SK-N-SH (cell line): Measurements from ENCODE around the gene RBBP4. TPM values are rescaled to one million over a fixed set of nuclear protein-coding genes. Genes with fewer than 3 reads are reported as not detected.
"Not testable (repeated sequence)": the region's sequence is repeated elsewhere in the genome, so short reads cannot be mapped to it uniquely, and the experiment has no call there.

ENCODE experiments used
- CTCF ChIA-PET: fragments of 300-600, 350-600 bp; formaldehyde crosslinking; extraction: SDS; loops from one replicate; lab custom pipeline; 2021; lab: Yijun Ruan, JAX
- POLR2A ChIA-PET: fragments of 350-600 bp; sonication (Branson Sonifier 250); formaldehyde crosslinking; extraction: SDS; loops from one replicate; lab custom pipeline; 2020; ENCODE audit warnings: antibody characterized with exemption, inconsistent platforms; lab: Yijun Ruan, JAX
- DNase-seq: peaks from one replicate; pipeline ENCODE4 v3.0.0; 2012
- H2AFZ ChIP-seq: fragments of 200-600 bp; sonication (generic); 2 replicates; pipeline ENCODE4 v1.8.1; 2016; ENCODE audit warnings: antibody characterized with exemption, mild to moderate bottlenecking, low read depth
- H3F3A ChIP-seq: fragments of 200-600 bp; sonication (generic); replicated peaks from 2 replicates; pipeline ENCODE3; 2016; ENCODE audit warnings: antibody characterized with exemption, mild to moderate bottlenecking; ENCODE audit not compliant: insufficient read depth
- H3K27ac ChIP-seq, 2 experiments: fragments of 200-500 bp in 1 of 2; fragments of 200-600 bp in 1 of 2; sonication (Bioruptor generic) in 1 of 2; sonication (generic), shearing (Covaris generic) in 1 of 2; 2 replicates each; pipeline versions ENCODE4 v1.5.1 to v1.6.1; 2014 to 2016; ENCODE audit warnings: low read depth in 2 of 2, inconsistent platforms in 1 of 2, low read length in 1 of 2, mild to moderate bottlenecking in 1 of 2, mixed read lengths in 1 of 2
- H3K27me3 ChIP-seq: fragments of 200-600 bp; sonication (generic), shearing (Covaris generic); 2 replicates; pipeline ENCODE4 v1.6.1; 2016; ENCODE audit warnings: mixed run types; ENCODE audit not compliant: insufficient read depth
- H3K36me3 ChIP-seq, 2 experiments: fragments of 200-500 bp in 1 of 2; fragments of 200-600 bp in 1 of 2; sonication (Bioruptor generic) in 1 of 2; sonication (generic) in 1 of 2; replicated peaks in 1 of 2; 2 replicates each; pipeline versions ENCODE3 to v1.5.1; 2014 to 2016; ENCODE audit warnings: low read length in 1 of 2, mild to moderate bottlenecking in 1 of 2; ENCODE audit not compliant: insufficient read depth in 2 of 2, control insufficient read depth in 1 of 2
- H3K4me1 ChIP-seq, 2 experiments: fragments of 200-500 bp in 1 of 2; fragments of 200-600 bp in 1 of 2; sonication (Bioruptor generic) in 1 of 2; sonication (generic), shearing (Covaris generic) in 1 of 2; 2 replicates each; pipeline versions ENCODE4 v1.5.1 to v1.6.1; 2014 to 2016; ENCODE audit warnings: low read depth in 1 of 2, low read length in 1 of 2, mixed run types in 1 of 2; ENCODE audit not compliant: insufficient read depth in 2 of 2, control insufficient read depth in 1 of 2
- H3K4me2 ChIP-seq: fragments of 200-600 bp; sonication (generic), shearing (Covaris generic); 2 replicates; pipeline ENCODE4 v1.6.1; 2017; ENCODE audit warnings: mixed run types
- H3K4me3 ChIP-seq, 2 experiments: fragments of 200-500 bp in 1 of 2; fragments of 200-600 bp in 1 of 2; sonication (Bioruptor generic) in 1 of 2; sonication (generic), shearing (Covaris generic) in 1 of 2; 2 replicates each; pipeline versions ENCODE4 v1.5.1 to v1.8.1; 2014 to 2016; ENCODE audit warnings: low read depth in 2 of 2, inconsistent platforms in 1 of 2, low read length in 1 of 2, mild to moderate bottlenecking in 1 of 2, mixed read lengths in 1 of 2, moderate library complexity in 1 of 2
- H3K79me2 ChIP-seq: fragments of 200-600 bp; sonication (generic); 2 replicates; pipeline ENCODE4 v1.8.1; 2017; ENCODE audit warnings: mild to moderate bottlenecking; ENCODE audit not compliant: insufficient read depth
- H3K9ac ChIP-seq: fragments of 200-600 bp; sonication (generic); 2 replicates; pipeline ENCODE4 v1.6.1; 2017; ENCODE audit warnings: mixed run types
- H3K9me2 ChIP-seq: fragments of 200-600 bp; sonication (generic); 2 replicates; pipeline ENCODE4 v1.6.1; 2017; ENCODE audit warnings: mixed run types
- H3K9me3 ChIP-seq: fragments of 200-600 bp; sonication (generic); 2 replicates; pipeline ENCODE4 v1.6.1; 2017; ENCODE audit warnings: mixed run types, mild to moderate bottlenecking, moderate library complexity
- H4K20me1 ChIP-seq: fragments of 200-600 bp; sonication (generic); 2 replicates; pipeline ENCODE4 v1.6.1; 2017; ENCODE audit warnings: mild to moderate bottlenecking, mixed run types; ENCODE audit not compliant: insufficient read depth
- CHD2 ChIP-seq: fragments of 150-350 bp; IDR thresholded peaks from 2 replicates; pipeline ENCODE4 v1.6.1; 2018; ENCODE audit warnings: low read length; ENCODE audit not compliant: partially characterized antibody
- EP300 ChIP-seq, 2 experiments: IDR thresholded peaks; 2 replicates each; pipeline versions ENCODE4 v1.4.0 to v1.6.1; 2012; ENCODE audit warnings: borderline replicate concordance in 1 of 2, low read depth in 1 of 2, low read length in 1 of 2
- FOSL2 ChIP-seq: IDR thresholded peaks from 2 replicates; pipeline ENCODE4 v1.4.0; 2012; ENCODE audit warnings: low read depth, mild to moderate bottlenecking, moderate library complexity, borderline replicate concordance
- FOXM1 ChIP-seq: IDR thresholded peaks from 2 replicates; pipeline ENCODE4 v1.4.0; 2012; ENCODE audit warnings: low read depth, mild to moderate bottlenecking
- GABPA ChIP-seq: IDR thresholded peaks from 2 replicates; pipeline ENCODE4 v1.4.0; 2012; ENCODE audit warnings: low read depth, mild to moderate bottlenecking
- GATA2 ChIP-seq: sonication (generic); formaldehyde crosslinking; IDR thresholded peaks from 2 replicates; pipeline ENCODE4 v1.5.0; 2020; ENCODE audit warnings: mild to moderate bottlenecking, missing genetic modification reagents
- MAX ChIP-seq: IDR thresholded peaks from 2 replicates; pipeline ENCODE4 v1.4.0; 2012; ENCODE audit warnings: low read depth
- PBX3 ChIP-seq: IDR thresholded peaks from 2 replicates; pipeline ENCODE4; 2012
- RCOR1 ChIP-seq: fragments of 150-350 bp; IDR thresholded peaks from 2 replicates; pipeline ENCODE4 v1.6.1; 2017; ENCODE audit warnings: antibody characterized with exemption, low read length
- RXRA ChIP-seq: IDR thresholded peaks from 2 replicates; pipeline ENCODE4 v1.4.0; 2012; ENCODE audit warnings: low read depth, mild to moderate bottlenecking, borderline replicate concordance
- SIN3A ChIP-seq: IDR thresholded peaks from 2 replicates; pipeline ENCODE4 v1.6.1; 2012; ENCODE audit warnings: low read depth, mild to moderate bottlenecking, low read length, moderate library complexity, borderline replicate concordance
- SMC3 ChIP-seq: IDR thresholded peaks from 2 replicates; pipeline ENCODE4 v1.6.1; 2012; ENCODE audit warnings: low read depth, low read length, improper control_type of control experiment
- TCF12 ChIP-seq: IDR thresholded peaks from 2 replicates; pipeline ENCODE4 v1.4.0; 2012
- TEAD4 ChIP-seq: IDR thresholded peaks from 2 replicates; pipeline ENCODE4 v1.4.0; 2012; ENCODE audit warnings: mild to moderate bottlenecking, borderline replicate concordance; ENCODE audit not compliant: insufficient read depth
- USF1 ChIP-seq: IDR thresholded peaks from 2 replicates; pipeline ENCODE4 v1.4.0; 2012; ENCODE audit warnings: low read depth, borderline replicate concordance
- WGBS: methylation state at CpG from one replicate; pipeline ENCODE4 v1.1.6; 2017; ENCODE audit warnings: low lambda C conversion rate; 5-methylcytosine and 5-hydroxymethylcytosine counted together
- polyA plus RNA-seq, 3 experiments: library from polyadenylated mRNA; depleted of rRNA; stranded (reverse); fragments of >200 nt; gene quantifications; 2 replicates each; pipeline ENCODE4 v1.2.3, GENCODE V29; 2012

RBBP4 gene
- polyA plus RNA-seq, 1 of the 3 experiments (the other 2 are of a cell fraction): 108 TPM

GRCh38 chr1:32676945-32677344 is 25.9 kb downstream of the RBBP4 start:
- ChIA-PET POLR2A (no interaction called here), CTCF (interaction anchor here (1.2 to 1.4 kb wide), 3 partner anchors 16 to 157 kb away, joined by 5 read pairs; no protein-coding TSS in a partner anchor)
- no peaks in the 10 kb centered on the region for H3K9me2 ChIP-seq
- H3K27me3 ChIP-seq: no peaks in the 10 kb centered on the region
- H3K4me2 ChIP-seq: no peak overlapping the region
- no peak for TF ChIP-seq GABPA
- TF ChIP-seq PBX3: no peak
- TF ChIP-seq FOXM1: no peak
- no peak for TF ChIP-seq EP300 (IDR thresholded peaks at IDR 0.05; ENCODE audit: borderline replicate concordance in 1 of 2, low read depth in 1 of 2, low read length in 1 of 2)
- no peak for TF ChIP-seq CHD2
- no peak for TF ChIP-seq FOSL2
- TF ChIP-seq SIN3A: no peak
- TF ChIP-seq GATA2: no peak
- TF ChIP-seq USF1: no peak
- H3K27ac ChIP-seq: no peak overlapping the region
- no peaks in the 10 kb centered on the region for H3K79me2 ChIP-seq
- no peak overlapping the region for H2AFZ ChIP-seq
- H3F3A ChIP-seq: peaks cover 24% of the 10 kb centered on the region
- H3K4me3 ChIP-seq: no peak overlapping the region
- WGBS: 87% methylated on average over 2 of the region's 3 CpGs
- H3K9me3 ChIP-seq: no peaks in the 10 kb centered on the region
- no peak for DNase-seq
- no peaks in the 10 kb centered on the region for H4K20me1 ChIP-seq
- no peak overlapping the region for H3K9ac ChIP-seq
- no peaks in the 10 kb centered on the region for H3K4me1 ChIP-seq
- peaks cover 48 to 81% of the 10 kb centered on the region in 2 experiments for H3K36me3 ChIP-seq

GRCh38 chr1:32679993-32680392 is 29.0 kb downstream of the RBBP4 start:
- peaks cover 47 to 82% of the 10 kb centered on the region in 2 experiments for H3K36me3 ChIP-seq
- H3K27ac ChIP-seq, H3K79me2 ChIP-seq, DNase-seq, H3K27me3 ChIP-seq, H3K9me3 ChIP-seq, H3K4me2 ChIP-seq, H3K9ac ChIP-seq, H3K9me2 ChIP-seq, H3K4me1 ChIP-seq, H4K20me1 ChIP-seq, H3K4me3 ChIP-seq, H2AFZ ChIP-seq, POLR2A ChIA-PET: not testable (repeated sequence)
- WGBS: 90% methylated on average over 4 of the region's 4 CpGs
- peaks cover 32% of the 10 kb centered on the region for H3F3A ChIP-seq
- CTCF ChIA-PET: interaction anchor here (1.1 to 1.5 kb wide), 2 partner anchors 32 to 93 kb away, joined by 3 read pairs; no protein-coding TSS in a partner anchor

- no peak for DNase-seq
- H3K9me2 ChIP-seq: no peaks in the 10 kb centered on the region
- H3K9ac ChIP-seq: no peak overlapping the region
- H3K36me3 ChIP-seq: peaks cover 52 to 85% of the 10 kb centered on the region in 2 experiments
- no peaks in the 10 kb centered on the region for H3K4me1 ChIP-seq
- peak overlapping the region in 1 of 2 experiments; percentile 8; a peak in 1 of 4 replicates for H3K27ac ChIP-seq
- H4K20me1 ChIP-seq: peaks cover 3% of the 10 kb centered on the region; the same call in 1 of the 2 replicates
- no peak overlapping the region for H3K4me2 ChIP-seq
- no peak overlapping the region for H3K4me3 ChIP-seq
- no peaks in the 10 kb centered on the region for H3K9me3 ChIP-seq
- H2AFZ ChIP-seq: no peak overlapping the region
- no peak for TF ChIP-seq EP300 (IDR thresholded peaks at IDR 0.05; ENCODE audit: borderline replicate concordance in 1 of 2, low read depth in 1 of 2, low read length in 1 of 2)
- no peak for TF ChIP-seq MAX
- no peak for TF ChIP-seq FOSL2
- TF ChIP-seq SMC3: no peak
- no peak for TF ChIP-seq RCOR1
- no peak for TF ChIP-seq TCF12
- TF ChIP-seq RXRA: no peak
- no peak for TF ChIP-seq TEAD4
- TF ChIP-seq CHD2: no peak
- ChIA-PET CTCF (no interaction called here), POLR2A (no interaction called here)
- H3F3A ChIP-seq: peaks cover 37% of the 10 kb centered on the region
- H3K79me2 ChIP-seq: no peaks in the 10 kb centered on the region
- no peaks in the 10 kb centered on the region for H3K27me3 ChIP-seq
- 100% methylated on average over 1 of the region's 1 CpG for WGBS
Observed at GRCh38 chr1:32680642-32681041, 29.6 kb downstream of the RBBP4 start.
